ENCODE results near the gene LARP4. TPM values are rescaled to one million over a fixed set of nuclear protein-coding genes. Genes with fewer than 3 reads are reported as not detected.

The LARP4 gene
- total RNA-seq, 4 donors from 2014 or later = 15.2 to 21.7 (median 18.9) TPM

DNA sequence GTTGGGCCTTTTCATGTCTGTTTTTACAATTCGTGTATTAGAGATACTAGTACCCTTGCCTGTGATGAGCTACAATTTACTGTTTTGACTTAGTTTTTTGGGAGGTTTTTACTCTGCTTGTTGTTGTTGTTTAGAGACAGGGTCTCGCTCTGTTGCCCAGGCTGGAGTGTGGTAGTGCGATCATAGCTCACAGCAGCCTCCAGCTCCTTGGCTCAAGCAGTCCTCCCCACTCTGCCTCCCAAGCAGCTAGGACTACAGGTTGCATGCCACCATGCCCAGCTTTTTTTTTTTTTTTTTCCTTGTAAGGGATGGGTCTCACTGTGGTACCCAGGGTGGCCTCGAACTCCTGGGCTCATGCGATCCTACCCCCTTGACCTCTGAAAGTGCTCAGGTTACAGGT lies 52.1 kb downstream of the LARP4 start:
- no peak overlapping the region for H3K4me3 ChIP-seq (ENCODE audit: low read depth, poor library complexity, severe bottlenecking)
- 95 to 98% methylated on average over 5 of the region's 5 CpGs for WGBS, 2 donors
- intact Hi-C loops (cut with DNase I; ENCODE audit: low total_unique reads) = no loop called here
- no peak for DNase-seq (ENCODE audit: low spot score in 2 of 2)
- TF ChIP-seq POLR2A (IDR thresholded peaks at IDR 0.05) (no peak), CTCF (IDR thresholded peaks at IDR 0.05) (no peak)

GRCh38 chr12:50453872-50454271 lies 53.2 kb downstream of the LARP4 start:
- WGBS, 2 donors = 97% methylated on average over 5 of the region's 5 CpGs
- DNase-seq (ENCODE audit: low spot score in 2 of 2) = no peak
- TF ChIP-seq CTCF (IDR thresholded peaks at IDR 0.05) (no peak), POLR2A (IDR thresholded peaks at IDR 0.05) (no peak)
- no peak overlapping the region for H3K4me3 ChIP-seq (ENCODE audit: low read depth, poor library complexity, severe bottlenecking)
- intact Hi-C loops (cut with DNase I; ENCODE audit: low total_unique reads) = no loop called here

GRCh38 chr12:50458606-50459005 lies 57.9 kb downstream of the LARP4 start:
- DNase-seq (ENCODE audit: low spot score in 2 of 2) = no peak
- no peak for TF ChIP-seq CTCF (IDR thresholded peaks at IDR 0.05)
- TF ChIP-seq POLR2A (IDR thresholded peaks at IDR 0.05) = no peak
- intact Hi-C loops (cut with DNase I; ENCODE audit: low total_unique reads) = no loop called here
- H3K4me3 ChIP-seq (ENCODE audit: low read depth, poor library complexity, severe bottlenecking) = no peak overlapping the region

GRCh38 chr12:50467439-50467838 lies 66.8 kb downstream of the LARP4 start:
- 96 to 98% methylated on average over 3 of the region's 3 CpGs for WGBS, 2 donors
- TF ChIP-seq POLR2A (IDR thresholded peaks at IDR 0.05) (no peak), CTCF (IDR thresholded peaks at IDR 0.05) (no peak)
- no peak for DNase-seq (ENCODE audit: low spot score in 2 of 2)
- no peak overlapping the region for H3K4me3 ChIP-seq (ENCODE audit: low read depth, poor library complexity, severe bottlenecking)
- intact Hi-C loops (cut with DNase I; ENCODE audit: low total_unique reads) = no loop called here

- DNase-seq (ENCODE audit: low spot score in 2 of 2) = no peak
- no peak overlapping the region for H3K4me3 ChIP-seq (ENCODE audit: low read depth, poor library complexity, severe bottlenecking)
- WGBS, 2 donors = 87 to 88% methylated on average over 1 of the region's 1 CpG
- intact Hi-C loops (cut with DNase I; ENCODE audit: low total_unique reads) = no loop called here
- TF ChIP-seq CTCF (IDR thresholded peaks at IDR 0.05) (no peak), POLR2A (IDR thresholded peaks at IDR 0.05) (no peak)
Measured at GRCh38 chr12:50477241-50477832, 76.7 kb downstream of the LARP4 start.

GRCh38 chr12:50482571-50482970 lies 81.9 kb downstream of the LARP4 start:
- TF ChIP-seq POLR2A (IDR thresholded peaks at IDR 0.05) = no peak
- TF ChIP-seq CTCF (IDR thresholded peaks at IDR 0.05) = no peak
- no peak for DNase-seq (ENCODE audit: low spot score in 2 of 2)
- WGBS, 2 donors = 86% methylated on average over 4 of the region's 4 CpGs
- H3K4me3 ChIP-seq (ENCODE audit: low read depth, poor library complexity, severe bottlenecking) = no peak overlapping the region
- intact Hi-C loops (cut with DNase I; ENCODE audit: low total_unique reads) = no loop called here

Measured in lower leg skin (tissue), 4 donors.